Activated gamma-delta T cell treated with anti-CD3 and anti-CD28 coated beads, Interleukin-2, amount 50 U/mL, for 16 hours (primary cell): ENCODE results near the gene ARHGEF40.
"Not testable (repeated sequence)": the region's sequence is repeated elsewhere in the genome, so short reads cannot be mapped to it uniquely, and the experiment has no call there.

ENCODE experiments used
- DNase-seq: peaks from one replicate; pipeline ENCODE4 v3.0.0-alpha.2; 2020; ENCODE audit warnings: low read depth

Gene ARHGEF40

DNA sequence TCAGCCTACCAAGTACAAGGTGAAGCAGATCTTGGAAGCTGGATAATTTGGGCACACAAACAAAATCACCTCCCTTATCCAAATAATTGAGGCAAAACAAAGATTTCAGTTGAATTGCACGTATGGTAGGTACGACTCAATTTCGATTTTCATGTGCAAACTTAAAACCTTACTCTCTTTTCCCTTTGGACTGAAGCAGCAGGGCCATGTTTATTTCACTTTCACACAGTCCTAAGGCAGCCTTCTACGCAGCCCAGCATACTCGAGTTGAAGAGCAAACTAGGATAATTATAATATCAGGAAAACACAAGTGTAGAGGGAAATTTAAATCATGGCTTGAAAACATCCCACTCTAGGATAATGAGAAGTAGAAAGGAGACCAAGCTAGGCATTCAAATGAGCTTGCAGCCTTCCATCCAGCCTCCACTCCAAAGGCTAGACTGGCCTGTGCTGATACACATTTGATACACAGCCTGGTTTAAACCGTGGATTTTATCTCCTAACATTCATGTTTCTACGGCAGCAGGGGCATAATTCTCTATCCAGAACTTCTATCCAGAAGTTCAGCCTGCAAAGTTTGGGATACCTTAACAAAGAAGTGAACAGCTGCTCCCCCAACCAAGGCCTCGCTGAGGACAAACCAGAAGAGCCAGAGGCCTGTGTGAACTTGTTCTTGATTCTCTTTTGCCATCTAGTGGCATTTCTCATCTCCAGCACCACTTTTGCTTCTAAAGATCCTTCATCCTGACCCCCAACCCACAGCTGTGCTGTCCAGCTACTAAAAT, 30.3 kb upstream of the ARHGEF40 start:
- no peak for DNase-seq

DNA sequence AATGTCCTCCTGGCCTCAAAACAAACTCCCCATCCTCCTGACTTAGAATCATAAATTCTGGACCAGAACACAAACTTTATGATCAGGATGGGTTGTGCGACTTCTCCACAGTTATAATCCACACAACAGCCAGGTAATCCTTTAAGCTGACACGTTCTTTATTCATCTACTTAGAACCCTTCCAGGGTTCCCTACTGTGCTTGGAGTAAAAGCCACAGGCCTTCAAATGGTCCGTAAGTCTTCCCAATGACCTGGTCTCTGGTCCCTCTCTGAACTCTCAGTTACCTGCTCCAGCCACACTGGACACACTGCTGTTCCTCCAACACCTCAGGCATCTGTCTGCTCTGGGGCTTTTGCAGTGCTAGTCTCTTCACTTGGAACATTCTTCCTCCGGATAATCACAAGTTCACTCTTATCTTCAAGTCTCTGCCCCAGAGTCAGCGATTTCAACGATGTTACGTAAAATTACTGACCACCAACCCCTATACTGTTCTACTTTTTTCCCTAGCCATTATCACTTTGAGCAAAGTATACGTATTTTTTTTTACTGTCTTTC, 29.7 kb upstream of the ARHGEF40 start:
- no peak for DNase-seq

DNA sequence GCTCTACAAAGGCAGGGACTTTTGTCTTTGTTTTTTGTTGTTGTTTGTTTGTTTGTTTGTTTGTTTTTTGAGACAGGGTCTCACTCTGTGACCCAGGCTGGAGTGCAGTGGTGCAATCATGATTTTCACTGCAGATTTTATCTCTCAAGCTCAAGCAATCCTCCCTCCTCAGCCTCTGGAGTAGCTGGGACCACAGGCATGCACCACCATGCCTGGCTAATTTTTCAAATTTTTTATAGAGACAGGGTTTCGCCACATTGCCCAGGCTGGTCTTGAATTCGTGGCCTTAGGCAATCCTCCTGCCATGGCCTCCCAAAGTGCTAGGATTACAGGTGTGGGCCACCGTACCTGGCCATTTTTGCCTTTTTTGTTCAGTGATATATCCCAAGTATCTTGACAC, 29.2 kb upstream of the ARHGEF40 start:
- DNase-seq, result not testable (repeated sequence)

DNA sequence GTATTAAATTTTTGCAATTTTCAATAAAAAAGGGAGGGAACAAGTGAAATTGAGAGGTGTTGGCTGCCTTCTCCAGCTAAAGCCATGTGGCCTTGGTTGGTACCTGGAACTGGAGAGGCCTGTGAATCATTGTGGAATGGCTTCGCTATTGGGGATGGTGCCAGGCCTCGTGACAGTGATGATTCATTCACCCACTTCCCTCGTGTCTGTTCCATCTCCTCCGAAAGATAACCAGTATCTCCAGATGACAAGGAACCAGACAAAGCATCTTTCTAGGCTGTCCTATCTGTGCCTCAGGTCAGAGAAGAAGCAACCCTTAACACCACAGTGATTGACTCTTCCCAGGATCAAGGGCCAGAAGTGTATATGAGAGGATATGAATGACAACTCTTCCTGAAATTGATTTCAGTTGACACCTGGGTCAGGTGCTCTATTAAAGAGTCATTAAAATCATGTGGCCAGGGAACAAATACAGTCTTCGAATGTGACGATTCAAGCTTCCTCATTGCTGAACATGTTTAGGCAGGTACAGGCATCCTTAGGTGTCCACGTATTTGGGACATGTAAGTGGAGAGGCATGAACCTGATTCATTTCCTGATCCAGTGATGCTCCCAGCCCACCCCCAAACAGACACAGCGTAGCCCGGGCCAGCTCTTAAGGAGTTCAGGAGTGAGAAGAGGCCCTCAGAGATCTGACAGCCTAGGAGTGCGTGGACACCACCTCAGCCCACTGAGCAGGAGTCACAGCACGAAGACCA, 28.2 kb upstream of the ARHGEF40 start, which contains the start of gene RNASE7:
RNASE7 (plus strand) TSS at position 687 of the 758 bp plus-strand sequence. CDS start 631 bp downstream, outside the sequence.
- no peak for DNase-seq

DNA sequence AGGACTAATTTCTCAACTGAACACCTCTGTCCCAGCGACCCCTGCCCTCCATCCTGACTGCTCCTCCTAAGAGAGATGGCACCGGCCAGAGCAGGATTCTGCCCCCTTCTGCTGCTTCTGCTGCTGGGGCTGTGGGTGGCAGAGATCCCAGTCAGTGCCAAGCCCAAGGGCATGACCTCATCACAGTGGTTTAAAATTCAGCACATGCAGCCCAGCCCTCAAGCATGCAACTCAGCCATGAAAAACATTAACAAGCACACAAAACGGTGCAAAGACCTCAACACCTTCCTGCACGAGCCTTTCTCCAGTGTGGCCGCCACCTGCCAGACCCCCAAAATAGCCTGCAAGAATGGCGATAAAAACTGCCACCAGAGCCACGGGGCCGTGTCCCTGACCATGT, 27.2 kb upstream of the ARHGEF40 start:
- DNase-seq, result no peak

DNA sequence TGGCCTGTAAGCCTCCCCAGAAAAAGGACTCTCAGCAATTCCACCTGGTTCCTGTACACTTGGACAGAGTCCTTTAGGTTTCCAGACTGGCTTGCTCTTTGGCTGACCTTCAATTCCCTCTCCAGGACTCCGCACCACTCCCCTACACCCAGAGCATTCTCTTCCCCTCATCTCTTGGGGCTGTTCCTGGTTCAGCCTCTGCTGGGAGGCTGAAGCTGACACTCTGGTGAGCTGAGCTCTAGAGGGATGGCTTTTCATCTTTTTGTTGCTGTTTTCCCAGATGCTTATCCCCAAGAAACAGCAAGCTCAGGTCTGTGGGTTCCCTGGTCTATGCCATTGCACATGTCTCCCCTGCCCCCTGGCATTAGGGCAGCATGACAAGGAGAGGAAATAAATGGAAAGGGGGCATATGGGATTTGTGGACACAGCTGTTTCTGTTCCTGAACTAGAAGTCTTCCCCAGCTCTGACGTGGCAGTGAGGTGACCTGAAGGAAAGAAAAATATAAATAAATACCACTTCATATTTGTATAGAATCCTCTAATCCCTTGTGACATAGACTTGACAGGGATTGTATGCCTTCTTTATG, 26.6 kb upstream of the ARHGEF40 start:
- no peak for DNase-seq

DNA sequence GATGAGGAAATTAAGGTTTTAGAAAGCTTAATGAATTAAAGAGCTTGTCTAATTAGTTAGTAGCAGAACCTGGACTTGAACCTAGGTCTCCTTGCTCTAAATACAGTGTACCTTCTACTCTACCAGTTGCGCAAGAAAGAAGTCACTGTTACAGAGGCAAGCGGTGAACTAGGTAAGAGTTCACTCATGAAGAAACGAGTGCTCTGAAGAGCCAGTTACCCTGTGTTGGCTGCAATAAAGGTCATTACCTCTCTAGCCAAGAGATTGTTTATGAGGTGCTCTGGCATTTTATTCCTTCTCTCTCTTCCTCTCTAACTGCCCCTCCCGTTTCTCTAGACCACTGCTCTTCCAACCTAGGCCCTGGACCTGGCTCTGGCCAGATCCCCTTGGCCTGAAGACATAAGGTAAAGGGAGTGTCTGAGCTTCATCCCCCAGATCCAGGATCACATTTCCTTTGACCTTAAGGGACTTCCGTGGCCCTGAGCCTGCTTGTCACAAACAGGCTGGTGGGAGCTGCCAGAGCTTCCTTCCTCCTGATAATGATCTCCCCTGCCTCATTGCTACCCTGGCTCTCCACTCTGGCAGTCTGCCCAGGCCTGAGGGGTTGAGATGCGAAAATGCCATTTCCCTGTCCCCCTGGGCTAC, 26.0 kb upstream of the ARHGEF40 start:
- no peak for DNase-seq

DNA sequence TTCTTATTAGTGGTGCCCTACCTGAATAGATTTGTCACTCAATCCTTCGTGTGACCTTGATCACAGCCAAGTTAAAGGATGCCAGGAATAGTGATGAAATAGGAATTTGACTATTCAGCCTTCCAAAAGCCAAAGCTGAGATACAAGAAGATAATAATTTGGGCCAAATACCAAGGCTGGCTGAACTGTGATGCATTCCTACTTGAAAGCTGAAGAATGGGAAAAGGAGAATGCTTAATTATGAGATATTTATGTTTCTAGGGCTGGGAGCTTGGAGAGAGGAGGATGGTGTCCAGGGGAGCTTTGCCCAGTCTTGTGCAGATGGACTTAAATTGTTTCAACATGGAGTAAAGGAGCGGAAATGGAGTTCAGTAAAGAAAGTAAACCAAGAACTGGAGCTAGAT, 22.7 kb upstream of the ARHGEF40 start:
- no peak for DNase-seq

DNA sequence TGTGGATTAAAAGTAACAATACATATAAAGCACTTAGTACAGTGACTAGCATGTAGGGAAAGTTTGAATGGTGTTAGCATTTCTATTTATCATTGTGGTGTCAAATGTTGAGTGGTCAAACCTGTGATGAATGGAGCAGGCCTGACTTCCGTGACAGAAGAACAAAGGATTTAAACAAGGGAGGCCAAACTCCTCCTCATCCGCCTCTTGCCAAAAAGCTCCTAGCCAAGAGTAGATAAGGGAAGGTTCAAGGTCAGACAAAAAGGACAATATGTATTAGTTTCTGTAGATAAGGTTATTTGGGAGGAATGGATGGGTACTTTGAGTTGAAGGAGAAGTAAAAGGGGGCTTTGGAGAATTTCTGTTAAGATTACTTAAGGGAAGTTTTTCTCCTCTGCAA, 21.5 kb upstream of the ARHGEF40 start:
- no peak for DNase-seq

DNA sequence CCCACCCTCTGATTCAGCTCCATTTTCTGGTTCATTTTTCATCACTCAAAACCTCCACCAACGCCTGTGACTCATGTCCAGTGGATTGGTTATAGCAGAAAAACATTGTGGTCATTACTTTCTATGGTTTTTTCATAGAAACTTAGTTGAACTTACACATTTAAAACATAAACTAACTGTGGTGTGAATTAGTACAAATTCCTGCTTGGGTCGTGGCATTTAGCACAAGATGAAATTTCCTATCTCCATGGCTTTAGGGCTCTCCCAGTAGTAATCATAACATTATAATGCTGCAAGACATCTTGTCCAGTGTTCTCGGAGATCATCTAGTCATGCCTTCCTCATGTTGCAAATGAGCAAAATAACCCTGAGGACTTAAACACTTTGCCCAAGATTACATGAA, 20.8 kb upstream of the ARHGEF40 start:
- no peak for DNase-seq

DNA sequence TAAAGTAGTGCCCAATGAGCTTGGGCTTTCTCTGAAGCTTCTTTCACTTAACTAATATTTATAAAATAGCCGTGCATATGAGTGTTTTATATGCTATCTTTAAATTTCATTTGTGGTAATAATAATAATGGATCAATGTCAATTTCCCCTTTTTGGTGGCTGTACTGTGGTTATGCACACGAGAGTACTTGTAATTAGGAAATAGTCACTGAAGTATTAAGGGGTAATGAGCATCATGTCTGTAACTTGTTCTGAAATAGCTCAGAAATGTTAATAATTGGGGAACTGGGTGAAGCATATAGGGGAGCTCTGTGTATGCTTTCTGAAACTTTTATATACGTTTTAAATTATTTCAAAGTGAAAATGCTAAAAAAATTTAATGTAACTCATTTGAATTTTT, 19.5 kb upstream of the ARHGEF40 start:
- DNase-seq, result no peak

DNA sequence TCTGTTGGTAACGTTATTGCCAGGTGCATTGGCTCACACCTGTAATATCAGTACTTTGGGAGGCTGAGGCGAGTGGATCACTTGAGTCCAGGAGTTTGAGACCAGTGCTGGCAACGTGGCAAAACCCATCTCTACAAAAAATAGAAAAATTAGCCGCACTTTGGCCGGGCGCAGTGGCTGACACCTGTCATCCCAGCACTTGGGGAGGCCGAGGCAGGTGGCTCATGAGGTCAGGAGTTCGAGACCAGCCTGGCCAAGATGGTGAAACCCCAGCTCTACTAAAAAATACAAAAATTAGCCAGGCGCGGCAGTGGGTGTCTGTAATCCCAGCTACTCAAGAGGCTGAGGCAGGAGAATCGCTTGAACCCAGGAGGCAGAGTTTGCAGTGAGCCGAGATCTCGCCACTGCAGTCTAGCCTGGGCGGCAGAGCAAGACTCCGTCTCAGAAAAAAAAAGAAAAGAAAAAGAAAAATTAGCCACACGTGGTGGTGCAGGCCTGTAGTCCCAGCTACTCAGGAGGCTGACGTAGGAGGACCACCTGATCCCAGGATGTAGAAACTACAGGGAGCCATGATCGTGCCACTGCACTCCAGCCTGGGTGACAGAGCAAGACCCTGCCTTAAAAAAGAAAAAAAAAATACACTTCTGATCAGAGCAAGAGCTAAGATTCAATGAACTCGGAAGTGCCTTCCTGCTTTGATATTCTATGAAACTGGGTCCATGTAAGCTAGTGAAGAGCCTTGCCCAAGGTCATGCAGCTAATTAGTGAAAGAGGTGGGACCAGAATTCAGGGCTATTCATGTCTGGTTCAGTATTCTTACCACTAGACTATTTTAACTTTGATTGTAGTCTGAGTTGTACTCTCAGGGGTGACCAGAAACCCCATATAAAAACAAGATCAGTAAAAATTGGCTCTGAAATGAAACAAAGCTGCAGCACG, 16.7 kb upstream of the ARHGEF40 start:
- no peak for DNase-seq

DNA sequence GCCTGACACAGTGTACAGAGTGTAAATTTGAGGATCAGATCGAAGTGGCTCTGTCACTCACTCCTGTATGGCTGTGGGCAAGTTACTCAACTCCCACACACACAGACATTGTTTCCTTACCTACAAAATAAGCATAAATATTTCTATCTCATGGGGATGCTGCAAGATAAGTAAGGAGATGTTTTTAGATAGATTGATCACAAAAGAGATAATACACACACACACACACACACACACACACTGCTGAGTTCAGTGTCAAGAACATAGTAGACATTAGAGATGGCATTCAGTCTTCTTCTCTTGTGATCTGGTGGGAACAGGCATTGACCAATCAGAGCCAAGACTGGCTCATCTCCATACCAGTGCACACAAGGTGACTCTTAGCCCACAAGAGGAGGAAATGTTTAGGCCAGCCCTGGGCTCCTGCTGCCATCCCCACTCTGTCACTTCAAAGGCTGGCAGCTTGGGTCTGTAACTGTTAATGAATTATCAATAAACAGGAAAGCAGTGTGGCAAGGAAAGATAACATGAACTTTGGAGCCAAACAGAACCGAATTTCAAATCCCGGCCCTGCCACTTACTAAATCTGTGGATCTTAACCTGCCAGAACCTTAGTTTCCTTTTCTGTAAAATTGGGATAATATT, 15.9 kb upstream of the ARHGEF40 start:
- no peak for DNase-seq

DNA sequence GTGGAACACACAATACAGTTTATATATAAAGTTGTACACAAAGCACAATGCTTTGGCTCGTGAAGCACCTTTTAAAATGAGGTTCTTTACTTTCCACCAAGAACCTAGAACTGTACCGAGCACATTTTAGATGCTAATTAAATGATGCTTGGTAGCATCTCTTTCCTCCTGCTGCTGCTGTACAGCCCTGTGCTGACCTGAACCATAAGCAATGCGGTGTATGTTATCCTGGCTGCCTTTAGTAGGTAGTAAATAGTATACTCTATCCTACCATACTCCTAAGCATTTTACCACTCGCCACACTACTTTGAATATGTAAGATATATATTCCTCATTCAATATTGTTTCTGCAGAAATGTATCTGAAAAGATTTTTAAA, 15.3 kb upstream of the ARHGEF40 start:
- DNase-seq, result no peak

DNA sequence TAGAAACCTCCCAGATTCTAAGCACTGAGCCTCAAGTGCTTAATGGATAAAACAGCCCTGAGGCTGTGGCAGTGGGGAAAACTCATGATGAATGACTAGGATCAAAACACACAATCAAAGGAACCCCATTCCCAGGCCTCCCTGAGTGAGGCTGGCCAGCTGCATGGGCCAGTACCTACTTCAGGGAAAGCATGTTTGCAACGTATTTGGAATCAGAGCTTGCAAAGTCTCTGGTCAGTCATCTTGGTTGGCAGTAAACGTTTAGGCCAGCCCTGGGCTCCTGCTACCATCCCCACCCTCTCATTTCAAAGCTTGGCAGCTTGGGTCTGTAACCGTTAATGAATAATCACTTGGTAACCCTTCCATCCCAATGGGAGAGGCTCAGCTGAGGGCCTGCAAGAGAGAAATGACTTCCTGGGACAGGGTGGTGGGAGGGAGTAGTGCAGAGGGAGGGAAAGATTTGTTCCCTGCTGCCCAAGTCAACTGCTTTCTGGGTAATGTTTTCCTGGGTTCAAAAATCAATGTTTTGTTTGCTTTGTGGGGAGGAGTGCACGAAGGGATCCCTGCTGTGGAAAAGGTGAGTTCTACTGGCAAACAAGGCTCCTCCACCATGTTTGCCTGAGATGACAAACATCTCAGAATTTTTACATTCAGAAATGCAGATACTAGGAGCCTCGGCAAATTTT, 14.5 kb upstream of the ARHGEF40 start:
- DNase-seq, result no peak

DNA sequence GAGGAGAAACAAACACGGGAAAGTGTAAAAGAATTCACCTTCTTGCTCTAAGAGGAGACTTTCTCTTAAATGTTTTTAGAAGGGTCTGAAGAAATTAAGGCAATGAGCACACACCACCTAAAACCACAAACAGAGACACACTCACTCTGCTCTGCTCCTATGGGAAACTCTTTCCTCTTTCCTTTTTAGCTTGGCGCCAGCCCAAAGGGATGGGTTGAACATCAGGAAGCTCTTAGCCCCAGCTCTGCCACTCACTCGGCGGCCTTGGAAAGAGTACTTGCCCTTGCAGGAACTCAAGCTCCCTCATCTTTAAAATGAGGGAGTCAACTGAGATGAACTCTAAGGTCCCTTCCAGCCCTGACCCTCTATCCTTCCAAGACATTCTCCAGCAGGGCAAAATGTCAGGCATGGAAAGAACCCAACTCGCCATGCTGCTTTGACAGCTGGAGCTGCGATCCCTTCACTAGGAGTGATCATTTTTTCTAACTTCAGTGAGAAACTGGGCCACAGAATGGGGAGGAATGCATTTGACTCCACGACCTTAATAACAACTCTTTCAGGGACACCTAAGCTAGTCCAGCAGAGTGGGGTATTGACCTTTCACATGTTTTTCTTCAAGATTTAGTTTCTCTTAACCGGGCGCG, 13.5 kb upstream of the ARHGEF40 start:
- DNase-seq, result no peak

DNA sequence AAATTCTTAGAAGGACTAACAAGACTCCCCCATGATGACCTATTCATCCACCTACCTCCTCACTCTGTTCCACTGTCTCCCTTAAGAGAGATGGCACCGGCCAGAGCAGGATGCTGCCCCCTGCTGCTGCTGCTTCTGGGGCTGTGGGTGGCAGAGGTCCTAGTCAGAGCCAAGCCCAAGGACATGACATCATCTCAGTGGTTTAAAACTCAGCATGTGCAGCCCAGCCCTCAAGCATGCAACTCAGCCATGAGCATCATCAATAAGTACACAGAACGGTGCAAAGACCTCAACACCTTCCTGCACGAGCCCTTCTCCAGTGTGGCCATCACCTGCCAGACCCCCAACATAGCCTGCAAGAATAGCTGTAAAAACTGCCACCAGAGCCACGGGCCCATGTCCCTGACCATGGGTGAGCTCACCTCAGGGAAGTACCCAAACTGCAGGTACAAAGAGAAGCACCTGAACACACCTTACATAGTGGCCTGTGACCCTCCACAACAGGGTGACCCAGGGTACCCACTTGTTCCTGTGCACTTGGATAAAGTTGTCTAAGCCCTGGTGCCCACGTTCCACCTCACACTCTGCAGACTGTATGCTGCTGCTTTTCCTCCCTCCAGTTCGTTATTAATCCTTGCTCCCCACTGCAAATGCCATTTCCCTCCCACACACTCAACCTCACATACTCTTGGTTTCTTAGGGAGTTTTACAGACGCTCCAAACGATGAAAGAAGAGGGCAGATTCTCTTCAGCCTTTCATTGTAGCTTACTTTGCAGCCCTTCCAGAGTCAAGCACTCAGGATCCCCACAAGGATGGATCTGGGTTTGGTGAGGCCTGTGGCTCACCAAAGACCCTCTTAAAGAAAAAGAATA, 12.1 kb upstream of the ARHGEF40 start, which contains the start of gene RNASE8:
RNASE8 (plus strand) TSS at position 20 of the 873 bp plus-strand sequence; CDS start at position 91, 71 bp downstream.
- no peak for DNase-seq

DNA sequence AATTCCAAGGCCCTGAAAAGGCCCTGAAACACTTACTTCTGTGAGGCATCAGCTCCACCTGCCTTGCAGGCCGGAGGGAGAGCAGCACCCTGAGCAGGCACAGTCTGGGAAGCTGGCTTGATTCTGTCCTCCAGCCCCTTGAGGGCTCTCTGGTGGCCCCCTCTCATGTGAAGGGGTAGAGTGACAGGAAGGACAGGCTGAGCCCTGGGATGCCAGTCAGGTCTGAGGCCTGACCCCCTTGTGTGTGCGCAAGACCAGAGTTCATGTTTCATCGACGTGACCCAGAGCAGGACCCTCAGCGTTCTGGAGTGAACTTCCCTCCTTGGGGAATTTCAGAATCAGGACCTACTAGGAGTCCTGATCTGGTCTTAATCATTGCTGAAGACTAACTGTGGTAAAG, 11.2 kb upstream of the ARHGEF40 start:
- DNase-seq, result no peak
